DMS 273 (cell line): Measurements from ENCODE around the gene MEOX2.
A peak's percentile ranks its signal among the peaks of the same experiment; 100 is the strongest.

ENCODE experiments used
- DNase-seq: peaks from one replicate; lab custom pipeline; 2025; ENCODE audit not compliant: unreplicated experiment; lab: John Stamatoyannopoulos, UW

The MEOX2 gene

DNA sequence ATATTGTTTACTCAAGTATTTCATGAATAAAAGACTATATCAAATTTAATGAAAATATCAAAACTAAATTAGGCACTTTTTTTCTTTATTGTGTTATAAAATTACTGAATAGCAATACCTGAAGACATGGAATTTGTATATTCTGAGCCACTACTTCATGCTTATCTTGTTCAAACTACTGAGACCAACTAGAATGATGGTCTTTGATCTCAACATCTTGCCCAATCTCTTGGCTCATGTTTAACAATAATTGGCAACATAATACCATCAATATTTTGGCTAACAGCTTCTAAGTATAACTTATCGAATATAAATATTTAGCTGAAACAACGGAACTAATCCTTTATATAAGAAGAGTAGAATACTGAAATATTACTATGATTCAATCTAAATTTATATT is 68.2 kb downstream of the MEOX2 start:
- DNase-seq = no peak

DNA sequence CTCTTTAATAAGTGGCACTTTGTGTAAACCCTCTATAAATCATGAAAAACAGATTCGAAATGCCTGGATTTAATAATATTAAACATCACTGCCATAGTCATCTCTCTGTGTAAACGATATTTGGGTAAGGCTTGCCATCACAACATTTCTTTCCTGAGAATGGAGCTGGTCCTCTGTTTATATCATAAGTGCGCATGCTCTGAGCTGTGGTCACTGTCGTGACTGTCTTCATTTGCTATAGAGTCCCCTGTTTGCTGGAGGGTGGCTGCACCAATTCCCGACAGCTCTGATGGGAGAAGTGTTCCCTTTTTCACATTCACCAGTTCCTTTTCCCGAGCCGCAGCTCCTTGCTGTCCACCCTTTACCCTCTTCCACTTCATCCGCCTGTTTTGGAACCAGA is 74.3 kb downstream of the MEOX2 start:
- no peak for DNase-seq

DNA sequence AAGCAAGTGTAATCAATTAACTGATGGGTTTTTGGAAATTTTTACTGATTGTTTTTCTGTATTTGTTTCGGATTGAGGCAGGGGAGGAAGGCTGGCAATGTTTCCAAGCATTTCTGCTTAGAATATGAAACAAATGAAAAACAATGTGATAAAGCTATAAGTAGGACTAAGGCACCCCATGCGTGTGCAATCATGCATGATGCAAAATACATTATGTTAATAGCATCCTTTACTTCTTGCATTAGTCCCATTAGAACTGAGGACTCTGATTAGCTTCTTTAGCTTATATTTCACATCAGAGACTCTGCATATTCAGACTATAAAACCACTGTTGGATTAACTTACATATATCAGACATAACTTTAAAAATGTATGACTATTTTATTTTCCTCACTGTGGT is 76.0 kb downstream of the MEOX2 start:
- no peak for DNase-seq

DNA sequence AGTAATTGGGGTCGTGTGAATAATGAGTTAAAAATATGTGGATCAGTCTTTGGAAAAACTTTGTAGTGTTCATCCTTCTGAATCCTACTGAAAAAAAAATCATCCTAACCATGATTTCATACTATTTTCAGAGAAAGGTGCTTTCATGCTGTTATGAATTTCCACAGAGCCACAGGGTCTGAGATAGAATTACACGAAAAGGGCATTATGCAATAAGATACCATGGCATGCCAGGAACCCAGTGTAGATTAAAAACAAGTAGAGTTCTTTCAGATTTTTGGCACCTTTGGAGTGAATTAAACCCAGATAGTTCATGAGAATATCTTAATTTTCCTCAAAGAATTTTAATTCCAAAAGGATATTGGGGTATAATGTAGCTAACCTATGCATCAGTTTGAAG is 77.2 kb downstream of the MEOX2 start:
- peak; percentile 23 for DNase-seq

DNA sequence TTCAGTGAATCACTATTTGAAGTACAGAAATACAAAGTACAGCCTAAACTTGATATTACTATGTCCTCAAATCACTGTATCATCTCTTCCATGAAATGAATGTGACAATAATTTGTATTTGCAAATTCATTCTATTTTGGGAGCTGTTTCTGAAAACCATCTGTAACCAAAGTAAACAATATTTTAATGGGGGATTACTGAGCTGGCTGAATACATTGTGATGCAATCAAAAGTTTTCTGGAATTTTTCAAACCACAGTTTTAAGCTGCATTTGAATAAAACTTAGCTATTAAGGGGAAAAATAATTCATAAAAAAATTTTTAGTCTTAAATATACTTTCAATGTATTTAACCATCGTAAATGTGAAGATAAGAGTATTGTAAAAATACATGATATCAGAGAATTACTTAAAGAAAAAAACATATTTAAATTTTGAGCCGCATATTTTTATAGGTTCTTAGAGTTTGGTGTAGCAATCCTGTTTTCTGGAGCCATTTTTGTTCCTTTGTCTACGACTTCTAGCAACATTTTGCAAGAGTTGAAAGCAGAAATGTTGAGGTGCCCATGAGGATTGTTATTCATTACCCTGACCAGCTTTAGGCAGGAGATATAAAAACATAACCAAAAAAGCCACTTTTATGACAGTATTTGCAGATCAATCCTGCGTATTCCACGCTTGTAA is 78.8 kb downstream of the MEOX2 start:
- DNase-seq = no peak

DNA sequence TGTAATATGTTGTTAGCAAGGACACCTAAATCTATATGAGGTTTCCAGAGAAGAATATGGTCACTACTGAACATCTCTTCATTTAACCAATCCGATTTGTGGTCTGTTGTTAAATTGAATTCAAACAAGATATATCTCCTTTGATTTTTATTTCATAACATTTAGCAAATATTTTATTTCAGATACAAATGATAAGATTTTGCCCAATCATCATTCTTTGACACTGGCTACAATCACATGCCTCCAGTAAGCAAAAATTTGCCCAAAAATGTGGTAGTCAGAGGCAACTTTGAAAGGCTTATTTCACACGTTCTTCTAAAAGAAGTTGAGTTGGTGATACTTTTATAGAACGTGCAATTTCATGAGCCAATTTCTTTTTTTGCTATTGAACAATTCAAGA is 79.9 kb downstream of the MEOX2 start:
- no peak for DNase-seq

DNA sequence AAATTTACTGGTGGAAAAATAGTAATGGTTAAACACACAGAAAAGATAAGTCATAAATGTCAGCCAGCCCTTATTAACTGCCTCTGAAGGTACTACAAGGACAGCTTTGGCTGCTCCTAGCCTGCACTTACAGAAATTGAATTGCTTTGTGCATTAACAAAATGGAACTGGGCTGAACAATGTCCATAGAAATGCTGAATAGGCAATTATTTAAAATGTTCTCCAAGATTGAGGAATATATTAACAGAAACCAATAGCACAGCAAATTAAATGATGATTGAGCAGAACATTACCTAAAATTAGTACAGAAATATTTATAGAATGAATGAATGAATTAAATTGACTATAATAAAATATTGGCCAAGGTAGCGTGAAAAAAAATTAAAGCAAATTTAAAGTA is 82.3 kb downstream of the MEOX2 start:
- no peak for DNase-seq

DNA sequence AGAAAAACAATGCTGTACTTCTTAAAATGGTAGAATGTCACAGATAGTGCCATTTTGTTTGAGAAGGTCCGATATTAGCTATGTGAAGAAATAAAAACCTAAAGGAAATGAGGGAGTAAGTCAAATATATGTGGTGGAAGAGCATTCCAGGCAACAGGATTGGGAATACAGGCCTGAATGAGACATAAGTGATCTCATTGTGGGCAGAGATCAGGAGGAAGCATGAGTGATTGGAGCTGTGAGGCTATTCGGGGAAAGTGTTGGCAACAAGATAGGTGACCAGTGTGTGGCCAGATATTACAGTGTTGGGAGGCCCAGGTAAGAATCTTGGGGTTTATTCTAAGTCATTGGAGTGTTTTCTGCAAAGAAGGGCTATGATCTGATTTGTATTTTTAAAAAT is 83.4 kb downstream of the MEOX2 start:
- no peak for DNase-seq

DNA sequence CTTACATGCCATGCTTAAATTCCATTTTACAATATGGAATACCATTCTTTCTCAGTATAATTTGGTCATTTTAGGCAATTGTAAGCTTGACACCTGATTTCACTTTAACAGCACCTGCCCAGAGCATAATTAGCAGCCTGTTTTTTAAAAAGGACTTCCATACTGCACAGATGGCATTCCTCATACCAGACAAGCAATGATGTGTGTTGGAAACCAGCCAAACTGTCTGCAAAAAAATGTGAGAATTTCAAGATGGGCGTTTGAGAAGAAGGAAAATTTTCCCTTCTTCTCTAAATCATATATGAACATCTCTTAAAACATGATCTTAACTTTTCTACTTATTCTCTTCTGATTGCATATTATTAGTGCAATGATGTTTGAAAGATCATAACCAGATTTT is 84.2 kb downstream of the MEOX2 start:
- DNase-seq = peak; percentile 94

DNA sequence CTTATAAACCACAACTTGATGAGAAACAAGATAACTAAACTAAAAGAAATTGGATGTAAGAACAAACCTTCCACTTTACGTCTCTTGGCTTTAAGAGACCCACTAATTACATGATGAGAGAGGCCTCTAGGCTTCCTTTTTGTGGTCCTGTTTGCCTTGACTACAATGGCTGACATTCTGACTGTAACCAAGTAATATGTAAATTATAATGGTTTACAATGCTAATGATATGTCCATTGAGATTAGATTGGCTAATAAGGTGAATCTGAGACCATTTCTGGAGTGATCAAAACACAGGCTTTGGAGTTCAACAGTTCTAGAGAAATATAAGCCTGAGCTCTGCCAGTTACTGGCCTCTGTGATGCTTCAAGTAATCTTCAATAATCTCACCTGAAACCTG is 85.3 kb downstream of the MEOX2 start:
- no peak for DNase-seq

DNA sequence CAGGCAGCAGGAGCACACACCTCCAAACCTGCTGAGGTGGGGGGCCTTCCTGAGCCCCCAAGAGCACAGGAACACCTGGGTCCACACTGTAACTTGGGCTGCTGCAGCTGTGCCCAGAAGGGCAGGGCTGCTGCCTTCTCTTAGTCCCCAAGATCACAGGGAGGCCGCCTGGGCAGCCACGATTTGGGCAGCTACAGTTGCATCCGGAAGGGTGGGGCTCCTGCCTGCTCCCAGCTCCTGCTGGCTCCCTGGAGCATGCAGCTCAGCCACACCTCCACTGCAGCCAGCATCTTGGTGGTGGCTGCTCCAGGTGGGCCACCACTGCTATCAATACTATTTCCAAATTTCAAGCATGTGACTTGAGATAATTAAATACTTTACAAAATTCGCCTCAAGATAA is 86.2 kb downstream of the MEOX2 start:
- DNase-seq = no peak

DNA sequence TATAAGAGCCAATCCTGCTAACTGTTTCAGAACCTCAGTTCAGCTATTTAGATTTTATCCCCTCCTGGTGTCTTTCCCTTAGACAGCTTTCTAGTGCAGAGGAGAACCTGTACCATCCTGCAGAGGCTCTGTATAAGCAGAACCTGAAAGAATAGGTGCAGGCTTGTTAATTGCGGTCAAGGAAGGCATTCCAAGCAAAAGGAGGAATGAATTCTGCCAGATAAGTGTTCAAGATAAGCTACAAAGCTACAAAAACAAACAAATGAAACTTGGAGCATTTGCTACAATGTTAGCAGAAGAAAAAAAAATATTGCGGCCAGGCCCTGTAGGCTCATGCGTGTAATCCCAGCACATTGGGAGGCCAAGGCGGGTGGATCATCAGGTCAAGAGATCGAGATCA is 92.0 kb downstream of the MEOX2 start:
- DNase-seq = no peak

DNA sequence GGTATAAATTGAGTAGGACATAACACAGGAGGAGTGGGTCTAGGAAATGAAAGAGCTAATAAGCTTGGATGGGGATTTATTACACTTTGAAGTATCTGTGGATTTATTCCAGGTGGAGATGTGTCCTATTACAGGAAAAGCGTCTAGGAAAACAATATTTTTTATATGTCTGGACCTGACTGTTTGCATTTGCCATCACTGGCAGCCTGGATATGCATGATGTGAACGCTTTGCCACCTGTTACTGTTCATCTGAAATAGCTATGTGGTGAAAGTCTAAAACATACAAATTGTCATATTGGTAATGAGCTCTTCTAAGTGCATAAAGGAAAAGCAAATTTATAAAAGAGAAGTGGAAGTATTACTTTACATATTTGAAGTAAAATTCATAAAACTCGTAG is 93.1 kb downstream of the MEOX2 start:
- no peak for DNase-seq

DNA sequence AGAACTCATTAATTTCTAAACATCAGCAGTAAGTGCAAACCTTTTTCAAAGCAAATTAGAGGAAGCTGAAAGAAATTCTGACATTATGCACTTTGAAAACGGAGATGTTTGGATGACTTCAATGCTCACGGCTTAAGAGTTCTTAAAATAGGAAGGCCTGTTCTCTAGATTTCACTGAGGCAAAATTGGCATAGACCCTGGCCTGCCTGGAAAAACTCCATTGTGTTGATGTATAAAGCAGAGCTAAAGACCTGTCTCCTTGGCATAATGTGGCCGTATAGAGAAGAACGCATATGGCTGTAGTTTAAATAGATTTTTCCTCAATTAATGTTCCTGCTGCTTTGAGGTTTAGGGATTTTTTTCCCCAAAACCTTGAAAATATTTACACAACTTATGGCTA is 100.2 kb downstream of the MEOX2 start:
- no peak for DNase-seq

DNA sequence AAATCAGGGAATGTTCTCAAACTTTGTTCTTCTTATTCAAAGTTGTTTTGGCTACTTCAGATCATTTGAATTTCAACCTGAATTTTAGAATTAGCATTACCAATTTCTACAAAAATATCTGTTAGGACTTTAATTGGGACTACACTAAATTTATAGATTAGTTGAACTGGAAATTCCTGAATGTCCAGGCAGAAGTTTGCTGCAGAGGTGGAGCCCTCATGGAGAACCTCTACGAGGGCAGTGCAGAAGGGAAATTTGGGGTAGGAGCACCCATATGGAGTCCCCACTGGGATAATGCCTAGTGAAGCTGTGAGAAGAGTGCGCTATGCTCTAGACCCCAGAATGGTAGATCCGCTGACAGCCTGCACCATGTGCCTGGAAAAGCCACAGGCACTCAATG is 101.9 kb downstream of the MEOX2 start:
- peak; percentile 32 for DNase-seq

DNA sequence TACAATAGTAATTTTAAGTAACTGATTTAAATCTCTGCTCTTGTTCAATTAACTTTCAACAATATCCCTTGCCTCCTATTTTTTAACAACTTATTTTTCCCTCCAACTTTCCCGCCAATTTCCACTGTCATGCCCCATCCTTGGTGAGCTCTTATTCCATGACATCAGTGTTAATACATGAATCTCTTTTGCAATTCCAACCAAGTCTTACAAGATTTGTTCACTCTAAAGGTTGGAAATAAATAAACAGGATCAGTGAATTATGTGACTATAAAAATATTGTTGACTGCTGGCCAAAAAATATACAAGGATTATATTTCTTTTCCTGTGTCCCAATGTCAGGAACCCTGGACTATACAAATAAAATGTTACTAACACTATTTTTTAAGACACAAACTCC is 103.7 kb downstream of the MEOX2 start:
- DNase-seq = no peak

DNA sequence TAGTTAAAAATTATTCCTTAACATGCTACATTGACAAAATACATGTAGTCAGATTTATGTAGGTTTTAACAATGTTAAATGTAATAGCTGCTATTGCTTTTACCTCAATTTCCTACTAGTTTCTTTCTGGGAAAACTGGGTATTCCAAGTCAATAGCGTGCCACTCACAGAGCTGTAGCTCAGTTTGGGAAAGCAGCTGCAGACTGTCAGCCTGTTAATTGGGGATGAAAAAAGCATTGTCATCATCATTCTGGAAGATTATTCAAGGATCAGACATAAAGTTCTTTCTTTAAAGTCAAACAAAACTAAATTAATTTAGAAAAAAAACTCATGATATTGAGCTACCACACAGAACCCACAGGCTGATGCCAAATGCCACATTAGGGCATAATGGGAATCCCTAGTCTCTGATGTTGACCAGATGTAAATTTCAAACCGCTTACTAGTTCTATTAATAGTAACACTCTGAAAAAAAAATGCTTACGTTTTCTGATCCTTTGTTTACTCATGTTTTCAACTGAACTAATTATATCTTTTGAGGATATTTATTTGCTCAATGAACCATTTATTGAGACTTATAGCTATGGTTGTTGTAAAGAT is 105.0 kb downstream of the MEOX2 start:
- no peak for DNase-seq

DNA sequence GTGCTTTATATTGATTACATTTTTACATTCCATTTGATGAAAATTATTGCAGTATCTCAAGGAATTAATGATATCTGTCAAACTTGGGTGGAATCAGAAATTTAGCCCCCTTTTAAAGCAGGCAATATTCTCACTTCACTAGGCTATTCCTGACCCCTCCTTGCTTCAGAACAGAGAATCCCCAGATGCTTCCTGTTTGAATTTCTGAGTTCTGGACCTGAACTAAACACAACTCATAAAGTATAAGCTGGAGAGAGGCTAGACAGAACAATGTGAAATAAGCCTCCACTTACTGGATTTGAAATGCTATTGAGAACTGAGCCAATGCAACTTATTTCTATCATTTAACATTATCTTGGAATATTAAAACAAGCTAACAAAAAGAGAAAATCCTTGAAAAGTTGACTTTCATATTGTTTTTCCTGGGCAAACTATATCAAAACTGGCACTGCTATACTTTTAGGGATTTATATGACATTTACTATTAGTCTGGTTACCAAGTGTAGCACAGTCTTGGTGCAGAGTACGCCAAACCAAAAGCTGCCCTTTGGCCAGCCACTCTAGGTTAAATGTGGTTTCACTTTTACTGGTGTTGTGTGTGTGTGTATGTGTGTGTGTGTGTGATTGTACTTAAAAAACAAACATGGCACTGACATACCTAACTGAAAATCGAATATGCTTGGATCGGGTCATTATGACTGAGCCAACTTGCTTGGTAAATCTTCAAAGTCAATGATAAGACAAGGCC is 105.7 kb downstream of the MEOX2 start:
- no peak for DNase-seq

DNA sequence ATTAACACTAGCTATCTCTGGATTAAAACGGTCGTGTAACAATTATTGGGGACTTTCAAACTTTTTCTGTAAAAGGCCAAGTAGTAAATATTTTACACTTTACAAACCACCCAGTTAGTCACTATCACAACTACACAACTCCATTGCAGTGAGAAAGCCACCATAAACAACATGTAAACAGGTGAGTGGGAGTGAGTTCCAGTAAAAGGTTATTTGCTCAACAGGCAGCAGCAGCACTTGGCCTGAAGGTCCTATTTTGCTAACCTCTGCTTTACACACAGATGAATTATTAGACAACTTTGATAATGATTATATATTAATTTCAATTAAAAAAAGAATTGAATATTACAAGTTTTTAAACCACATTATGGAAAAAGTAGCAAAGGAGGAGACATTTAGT is 108.9 kb downstream of the MEOX2 start:
- DNase-seq = peak; percentile 27

DNA sequence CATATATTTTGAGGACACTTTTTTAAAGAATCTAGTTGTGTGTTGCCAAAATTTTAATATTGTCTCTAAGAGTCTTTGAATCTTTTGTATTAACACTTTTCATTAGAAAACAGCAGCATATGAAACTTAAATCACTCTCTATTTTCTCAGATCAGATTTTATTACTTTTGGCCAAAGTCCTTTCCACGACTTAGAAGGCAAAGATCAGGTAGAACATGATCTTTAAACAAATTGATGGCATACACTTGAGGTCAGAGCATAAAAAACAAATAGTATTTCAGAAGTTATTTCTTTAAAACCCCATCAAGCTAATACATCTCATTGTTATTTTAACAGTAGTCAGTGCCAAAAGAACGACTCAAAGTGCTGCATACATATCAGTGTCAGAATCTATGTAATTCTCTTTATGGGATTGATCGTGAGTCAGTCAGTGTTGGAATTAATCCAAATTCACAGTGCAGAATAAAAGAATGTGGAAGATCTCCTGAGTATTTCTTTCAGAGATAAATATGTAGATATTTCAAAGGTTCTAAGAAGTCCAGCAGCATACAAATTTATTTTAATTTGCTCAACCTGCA is 115.1 kb downstream of the MEOX2 start:
- no peak for DNase-seq

DNA sequence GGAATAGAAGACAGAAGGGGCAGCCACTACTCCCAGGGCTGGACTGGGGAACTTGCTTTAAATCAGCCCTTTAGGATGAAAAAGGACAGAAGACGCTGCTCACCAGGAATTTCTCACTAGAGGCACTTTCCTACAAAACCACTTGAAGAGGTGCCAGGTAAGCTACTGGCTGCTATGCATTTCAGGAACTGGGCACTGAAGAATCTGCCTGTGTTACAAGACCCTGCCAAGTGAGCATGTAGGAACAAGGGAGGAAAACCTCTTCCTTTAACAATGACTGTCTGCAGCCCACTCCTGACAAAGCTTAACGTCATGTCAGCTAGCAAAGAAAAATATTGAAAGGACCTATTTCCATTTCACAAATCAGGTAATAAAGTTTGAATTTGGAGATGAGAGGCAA is 118.8 kb downstream of the MEOX2 start:
- no peak for DNase-seq

DNA sequence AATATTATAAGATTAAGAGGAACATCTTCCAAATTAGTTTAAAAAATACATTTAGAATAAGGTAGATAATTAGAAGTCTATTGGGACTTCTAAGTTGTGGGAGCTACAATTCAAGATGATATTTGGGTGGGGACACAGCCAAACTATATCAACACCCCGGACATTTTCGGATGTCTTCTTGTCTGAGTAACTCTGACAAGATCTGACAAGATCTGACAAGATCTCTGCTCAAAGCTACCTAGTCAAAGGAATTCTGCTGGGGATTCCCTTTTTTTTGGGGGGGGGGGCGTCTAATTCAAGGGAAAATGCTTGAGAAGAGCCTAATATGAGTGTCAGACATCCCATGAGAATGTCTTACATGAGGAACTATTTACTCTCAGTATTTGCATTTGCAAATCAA is 119.4 kb downstream of the MEOX2 start:
- DNase-seq = no peak
